ENCODE measurements around the gene PRRG2.
"Not testable (repeated sequence)": the region's sequence is repeated elsewhere in the genome, so short reads cannot be mapped to it uniquely, and the experiment has no call there.

Gene PRRG2

GRCh38 chr19:49596407-49596806, 15.3 kb downstream of the PRRG2 start:
- no peak overlapping the region for H3K9ac ChIP-seq (ENCODE audit: low read depth, low read length)
- peaks cover 14% of the 10 kb centered on the region for H3K36me3 ChIP-seq (ENCODE audit: insufficient read depth, low read length)
- H3K4me1 ChIP-seq (ENCODE audit: insufficient read depth, low read length) = peaks cover 4% of the 10 kb centered on the region; the same call in 1 of the 2 replicates
- H3K9me3 ChIP-seq (ENCODE audit: control insufficient read depth, insufficient read depth, low read length) = no peaks in the 10 kb centered on the region

- Histone ChIP-seq H3K9ac (ENCODE audit: low read depth, low read length) (no peak overlapping the region), H3K9me3 (ENCODE audit: control insufficient read depth, insufficient read depth, low read length) (no peaks in the 10 kb centered on the region), H3K36me3 (ENCODE audit: insufficient read depth, low read length) (peaks cover 17% of the 10 kb centered on the region), H3K4me1 (ENCODE audit: insufficient read depth, low read length) (peaks cover 4% of the 10 kb centered on the region; the same call in 1 of the 2 replicates)
These were observed 16.0 kb downstream of the PRRG2 start for GRCh38 chr19:49596954-49597702.

- Histone ChIP-seq H3K4me1 (ENCODE audit: insufficient read depth, low read length) (peaks cover 4% of the 10 kb centered on the region; the same call in 1 of the 2 replicates), H3K9me3 (ENCODE audit: control insufficient read depth, insufficient read depth, low read length) (no peaks in the 10 kb centered on the region), H3K36me3 (ENCODE audit: insufficient read depth, low read length) (peaks cover 21% of the 10 kb centered on the region), H3K9ac (ENCODE audit: low read depth, low read length) (no peak overlapping the region)
These were observed 16.5 kb downstream of the PRRG2 start for GRCh38 chr19:49597703-49597974.

DNA sequence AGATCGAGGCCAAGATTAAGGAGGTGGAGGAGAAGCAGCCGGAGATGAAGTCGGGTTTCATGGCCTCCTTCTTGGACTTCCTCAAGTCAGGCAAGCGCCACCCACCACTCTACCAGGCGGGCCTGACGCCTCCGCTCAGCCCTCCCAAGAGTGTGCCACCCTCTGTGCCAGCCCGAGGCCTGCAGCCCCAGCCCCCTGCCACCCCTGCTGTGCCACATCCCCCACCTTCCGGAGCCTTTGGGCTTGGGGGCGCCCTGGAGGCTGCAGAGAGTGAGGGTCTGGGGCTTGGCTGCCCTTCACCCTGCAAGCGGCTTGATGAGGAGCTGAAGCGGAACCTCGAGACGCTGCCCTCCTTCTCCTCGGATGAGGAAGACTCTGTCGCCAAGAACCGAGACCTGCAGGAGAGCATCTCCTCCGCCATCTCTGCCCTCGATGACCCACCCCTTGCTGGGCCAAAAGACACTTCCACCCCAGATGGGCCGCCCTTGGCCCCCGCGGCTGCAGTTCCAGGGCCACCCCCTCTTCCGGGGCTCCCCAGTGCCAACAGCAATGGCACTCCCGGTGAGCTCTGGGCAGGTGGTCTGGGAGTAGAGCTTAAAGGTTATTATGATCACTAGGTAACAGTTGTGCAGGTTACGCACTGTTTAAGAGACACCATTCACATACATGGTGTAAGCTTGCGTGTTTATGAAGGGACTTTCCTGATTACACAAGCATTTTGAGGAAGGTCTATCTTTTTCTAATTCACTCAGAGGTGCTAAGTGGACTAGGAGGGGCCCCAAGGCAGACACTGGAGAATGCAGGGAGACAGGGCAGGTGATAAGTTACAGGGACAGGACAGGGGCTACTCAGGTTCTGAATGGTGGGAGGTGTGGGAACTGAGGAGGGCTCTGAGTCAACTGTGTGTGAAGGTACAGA, 18.5 kb downstream of the PRRG2 start:
- Histone ChIP-seq H3K9me3 (ENCODE audit: control insufficient read depth, insufficient read depth, low read length) (no peaks in the 10 kb centered on the region), H3K4me1 (ENCODE audit: insufficient read depth, low read length) (no peaks in the 10 kb centered on the region), H3K9ac (ENCODE audit: low read depth, low read length) (no peak overlapping the region), H3K36me3 (ENCODE audit: insufficient read depth, low read length) (peaks cover 24% of the 10 kb centered on the region)

GRCh38 chr19:49601482-49602038, 20.4 kb downstream of the PRRG2 start:
- H3K4me1 ChIP-seq (ENCODE audit: insufficient read depth, low read length) = no peaks in the 10 kb centered on the region
- peaks cover 24% of the 10 kb centered on the region for H3K36me3 ChIP-seq (ENCODE audit: insufficient read depth, low read length)

GRCh38 chr19:49602806-49603205, 21.7 kb downstream of the PRRG2 start:
- Histone ChIP-seq H3K36me3 (ENCODE audit: insufficient read depth, low read length) (peaks cover 24% of the 10 kb centered on the region), H3K9ac (ENCODE audit: low read depth, low read length) (no peak overlapping the region), H3K9me3 (ENCODE audit: control insufficient read depth, insufficient read depth, low read length) (no peaks in the 10 kb centered on the region), H3K4me1 (ENCODE audit: insufficient read depth, low read length) (no peaks in the 10 kb centered on the region)

More at GRCh38 chr19:49601482-49602038, 20.4 kb downstream of the PRRG2 start:
- no peak overlapping the region for H3K9ac ChIP-seq (ENCODE audit: low read depth, low read length)
- H3K9me3 ChIP-seq (ENCODE audit: control insufficient read depth, insufficient read depth, low read length) = no peaks in the 10 kb centered on the region

DNA sequence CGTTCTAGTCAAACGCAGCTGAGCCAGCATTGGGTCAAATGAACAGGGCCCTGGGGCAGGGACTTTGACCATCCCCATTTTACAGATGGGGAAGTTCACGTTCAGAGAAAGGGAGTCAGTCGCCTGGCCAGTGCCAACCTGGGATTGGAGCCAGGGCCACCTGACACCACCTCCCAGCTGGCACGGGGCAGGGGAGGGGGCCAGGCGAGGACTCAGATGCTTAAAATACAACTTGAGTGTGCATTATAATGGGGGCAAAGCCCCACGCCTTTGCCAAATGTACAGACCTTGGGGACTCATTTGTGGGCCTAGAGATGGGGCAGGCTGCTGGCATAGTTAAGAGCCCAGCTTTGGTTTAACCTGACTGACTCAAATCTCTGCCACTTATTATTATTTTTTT, 24.5 kb downstream of the PRRG2 start:
- no peaks in the 10 kb centered on the region for H3K4me1 ChIP-seq (ENCODE audit: insufficient read depth, low read length)
- no peak overlapping the region for H3K9ac ChIP-seq (ENCODE audit: low read depth, low read length)
- H3K9me3 ChIP-seq (ENCODE audit: control insufficient read depth, insufficient read depth, low read length) = no peaks in the 10 kb centered on the region
- peaks cover 13% of the 10 kb centered on the region for H3K36me3 ChIP-seq (ENCODE audit: insufficient read depth, low read length)

- H3K9ac ChIP-seq (ENCODE audit: low read depth, low read length) = no peak overlapping the region
- H3K9me3 ChIP-seq (ENCODE audit: control insufficient read depth, insufficient read depth, low read length) = no peaks in the 10 kb centered on the region
- peaks cover 5% of the 10 kb centered on the region for H3K36me3 ChIP-seq (ENCODE audit: insufficient read depth, low read length)
- H3K4me1 ChIP-seq (ENCODE audit: insufficient read depth, low read length) = no peaks in the 10 kb centered on the region; the same call in 1 of the 2 replicates
These were observed 28.5 kb downstream of the PRRG2 start for GRCh38 chr19:49609499-49610092.

DNA sequence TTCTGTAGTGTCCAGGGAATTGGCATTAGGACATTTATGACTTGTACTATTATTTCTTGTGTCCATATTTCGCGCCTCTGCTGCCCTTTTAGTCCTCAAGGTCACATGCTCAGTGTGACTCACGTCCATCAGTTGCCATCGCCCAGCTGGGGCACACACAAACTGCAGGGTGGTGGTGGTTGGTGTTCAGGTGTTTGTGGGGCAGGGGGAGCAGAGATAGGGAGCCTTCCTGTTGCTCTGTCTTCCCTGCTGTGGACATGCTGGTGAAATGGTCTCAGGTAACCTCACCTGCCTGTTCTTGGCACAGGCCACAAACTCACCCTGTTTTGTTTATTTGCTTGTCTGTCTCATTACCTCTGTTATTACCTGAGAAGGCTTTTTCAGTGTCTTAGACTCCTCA, 32.3 kb downstream of the PRRG2 start:
- Histone ChIP-seq H3K4me1 (ENCODE audit: insufficient read depth, low read length) (no peaks in the 10 kb centered on the region; the same call in 1 of the 2 replicates), H3K9ac (ENCODE audit: low read depth, low read length) (no peak overlapping the region), H3K36me3 (ENCODE audit: insufficient read depth, low read length) (peaks cover 17% of the 10 kb centered on the region), H3K9me3 (ENCODE audit: control insufficient read depth, insufficient read depth, low read length) (no peaks in the 10 kb centered on the region)

- Histone ChIP-seq H3K9me3 (ENCODE audit: control insufficient read depth, insufficient read depth, low read length) (no peaks in the 10 kb centered on the region), H3K36me3 (ENCODE audit: insufficient read depth, low read length) (peaks cover 17% of the 10 kb centered on the region), H3K9ac (ENCODE audit: low read depth, low read length) (no peak overlapping the region), H3K4me1 (ENCODE audit: insufficient read depth, low read length) (no peaks in the 10 kb centered on the region; the same call in 1 of the 2 replicates)
These were observed 33.1 kb downstream of the PRRG2 start for GRCh38 chr19:49614096-49614833.

DNA sequence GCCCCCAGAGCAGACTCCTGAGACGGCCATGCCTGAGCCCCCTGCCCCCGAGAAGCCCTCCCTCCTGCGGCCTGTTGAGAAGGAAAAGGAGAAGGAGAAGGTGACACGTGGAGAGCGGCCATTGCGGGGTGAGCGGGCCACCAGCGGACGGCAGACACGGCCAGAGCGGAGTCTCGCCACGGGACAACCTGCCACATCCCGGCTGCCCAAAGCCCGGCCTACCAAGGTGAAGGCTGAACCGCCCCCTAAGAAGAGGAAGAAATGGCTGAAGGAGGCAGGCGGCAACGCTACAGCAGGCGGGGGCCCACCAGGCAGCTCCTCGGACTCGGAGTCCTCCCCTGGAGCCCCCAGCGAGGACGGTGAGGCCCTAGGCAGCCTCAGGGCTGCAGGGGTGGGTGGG, 34.7 kb downstream of the PRRG2 start:
- H3K36me3 ChIP-seq (ENCODE audit: insufficient read depth, low read length) = peaks cover 14% of the 10 kb centered on the region
- no peaks in the 10 kb centered on the region; the same call in 1 of the 2 replicates for H3K4me1 ChIP-seq (ENCODE audit: insufficient read depth, low read length)
- H3K9ac ChIP-seq (ENCODE audit: low read depth, low read length) = no peak overlapping the region
- no peaks in the 10 kb centered on the region for H3K9me3 ChIP-seq (ENCODE audit: control insufficient read depth, insufficient read depth, low read length)

- H3K36me3 ChIP-seq (ENCODE audit: insufficient read depth, low read length) = peaks cover 14% of the 10 kb centered on the region
- H3K9ac ChIP-seq (ENCODE audit: low read depth, low read length) = no peak overlapping the region
- H3K9me3 ChIP-seq (ENCODE audit: control insufficient read depth, insufficient read depth, low read length) = no peaks in the 10 kb centered on the region
These were observed 35.4 kb downstream of the PRRG2 start for GRCh38 chr19:49616532-49616931.

DNA sequence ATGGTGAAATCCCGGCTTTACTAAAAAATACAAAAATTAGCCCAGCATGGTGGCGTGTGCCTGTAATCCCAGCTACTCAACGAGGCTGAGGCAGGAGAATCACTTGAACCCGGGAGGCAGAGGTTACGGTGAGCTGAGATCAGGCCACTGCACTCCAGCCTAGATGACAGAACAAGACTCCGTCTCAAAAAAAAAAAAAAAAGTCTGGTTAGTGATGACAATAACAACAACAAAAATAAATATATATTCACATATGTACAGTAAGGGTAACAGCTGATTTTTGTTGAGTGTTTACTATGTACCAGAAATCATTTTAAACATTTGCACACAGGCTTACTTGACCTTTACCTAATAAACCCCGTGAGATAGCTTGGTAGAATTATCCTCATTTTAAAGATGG, 35.8 kb downstream of the PRRG2 start:
- peaks cover 14% of the 10 kb centered on the region for H3K36me3 ChIP-seq (ENCODE audit: insufficient read depth, low read length)
- H3K4me1 ChIP-seq (ENCODE audit: insufficient read depth, low read length) = no peaks in the 10 kb centered on the region; the same call in 1 of the 2 replicates
- H3K9me3 ChIP-seq (ENCODE audit: control insufficient read depth, insufficient read depth, low read length) = no peaks in the 10 kb centered on the region
- no peak overlapping the region for H3K9ac ChIP-seq (ENCODE audit: low read depth, low read length)

More at GRCh38 chr19:49616532-49616931, 35.4 kb downstream of the PRRG2 start:
- no peaks in the 10 kb centered on the region; the same call in 1 of the 2 replicates for H3K4me1 ChIP-seq (ENCODE audit: insufficient read depth, low read length)

- not testable (repeated sequence) for H3K9me3 ChIP-seq (ENCODE audit: control insufficient read depth, insufficient read depth, low read length); H3K4me1 ChIP-seq (ENCODE audit: insufficient read depth, low read length); H3K9ac ChIP-seq (ENCODE audit: low read depth, low read length)
- H3K36me3 ChIP-seq (ENCODE audit: insufficient read depth, low read length) = peaks cover 14% of the 10 kb centered on the region
These were observed 36.7 kb downstream of the PRRG2 start for GRCh38 chr19:49617860-49618259.

Data from ES-I3 (cell line).